Measurements from ENCODE around the gene MUC13. TPM values are rescaled to one million over a fixed set of nuclear protein-coding genes. Genes with fewer than 3 reads are reported as not detected.
"Not testable (repeated sequence)": the region's sequence is repeated elsewhere in the genome, so short reads cannot be mapped to it uniquely, and the experiment has no call there.

Gene MUC13
- total RNA-seq, 1 experiment from 2014 or later = 0.22 TPM

- CTCF ChIA-PET = no interaction called here
Observed at GRCh38 chr3:124960698-124961097, 26.1 kb upstream of the MUC13 start.

GRCh38 chr3:124960105-124960504 lies 25.6 kb upstream of the MUC13 start:
- CTCF ChIA-PET = no interaction called here
- POLR2A ChIA-PET = no interaction called here
- TF ChIP-seq ATF6 (CRISPR knock-in tag; IDR thresholded peaks at IDR 0.05) (no peak), SMAD3 (CRISPR knock-in tag; IDR thresholded peaks at IDR 0.05; ENCODE audit: borderline replicate concordance) (no peak), ZNF232 (CRISPR knock-in tag; IDR thresholded peaks at IDR 0.05) (no peak), ZNF423 (CRISPR knock-in tag; IDR thresholded peaks at IDR 0.05) (no peak), ZNF219 (CRISPR knock-in tag; IDR thresholded peaks at IDR 0.05; ENCODE audit: borderline replicate concordance) (no peak), ZNF532 (CRISPR knock-in tag; IDR thresholded peaks at IDR 0.05; ENCODE audit: borderline replicate concordance) (no peak), IRF1 (CRISPR knock-in tag; IDR thresholded peaks at IDR 0.05) (no peak), ETV6 (CRISPR knock-in tag; IDR thresholded peaks at IDR 0.05) (no peak), STAT6 (CRISPR knock-in tag; conservative IDR thresholded peaks at IDR 0.05; ENCODE audit: low read depth) (no peak), ZNF416 (CRISPR knock-in tag; IDR thresholded peaks at IDR 0.05) (no peak), CREB1 (CRISPR knock-in tag; IDR thresholded peaks at IDR 0.05) (no peak), NR3C1 (CRISPR knock-in tag; conservative IDR thresholded peaks at IDR 0.05; ENCODE audit: low read depth) (no peak), JUN (CRISPR knock-in tag; IDR thresholded peaks at IDR 0.05) (no peak), NR1H2 (CRISPR knock-in tag; IDR thresholded peaks at IDR 0.05) (no peak), TCF7 (CRISPR knock-in tag; IDR thresholded peaks at IDR 0.05; ENCODE audit: low read depth) (no peak)
- DNase-seq (ENCODE audit: low spot score) (no peak), ATAC-seq (no peak)
- H3K4me3 Mint-ChIP-seq = no peak overlapping the region
- peaks cover 13% of the 10 kb centered on the region for H3K9me3 Mint-ChIP-seq
- peaks cover 6% of the 10 kb centered on the region; the same call in 1 of the 2 replicates for H3K4me1 Mint-ChIP-seq
- H3K36me3 Mint-ChIP-seq = no peaks in the 10 kb centered on the region
- no peaks in the 10 kb centered on the region for H3K27me3 Mint-ChIP-seq (ENCODE audit: low read depth)
- no peak overlapping the region for H3K27ac Mint-ChIP-seq

More at GRCh38 chr3:124960698-124961097, 26.1 kb upstream of the MUC13 start:
- Mint-ChIP-seq H3K36me3 (no peaks in the 10 kb centered on the region), H3K4me3 (no peak overlapping the region), H3K27ac (no peak overlapping the region), H3K27me3 (ENCODE audit: low read depth) (no peaks in the 10 kb centered on the region), H3K4me1 (peaks cover 6% of the 10 kb centered on the region; the same call in 1 of the 2 replicates), H3K9me3 (peaks cover 7% of the 10 kb centered on the region)
- POLR2A ChIA-PET = no interaction called here
- ATAC-seq = no peak
- no peak for DNase-seq (ENCODE audit: low spot score)
- TF ChIP-seq AFF4 (CRISPR knock-in tag; IDR thresholded peaks at IDR 0.05; ENCODE audit: borderline replicate concordance) (no peak), NR3C1 (CRISPR knock-in tag; conservative IDR thresholded peaks at IDR 0.05; ENCODE audit: low read depth) (no peak)

- not testable (repeated sequence) for H3K4me1 Mint-ChIP-seq, H3K27ac Mint-ChIP-seq
Observed at GRCh38 chr3:124957951-124958350, 23.4 kb upstream of the MUC13 start.

More at GRCh38 chr3:124957951-124958350, 23.4 kb upstream of the MUC13 start:
- CTCF ChIA-PET; H3K4me3 Mint-ChIP-seq; DNase-seq (ENCODE audit: low spot score); POLR2A ChIA-PET; H3K27me3 Mint-ChIP-seq (ENCODE audit: low read depth); H3K36me3 Mint-ChIP-seq: not testable (repeated sequence)
- ATAC-seq = peak; percentile 24; the same call in 1 of the 2 replicates
- peaks cover 14% of the 10 kb centered on the region for H3K9me3 Mint-ChIP-seq

Measured in WTC11 (cell line).